Spleen (tissue), 11 donors: Measurements from ENCODE around the gene AJM1. TPM values are rescaled to one million over a fixed set of nuclear protein-coding genes. Genes with fewer than 3 reads are reported as not detected.
"Not testable (repeated sequence)": the region's sequence is repeated elsewhere in the genome, so short reads cannot be mapped to it uniquely, and the experiment has no call there.

Experiments
- DNase-seq: peaks from one replicate; pipeline ENCODE4 v3.0.0-alpha.2; 2020
- H3K27ac ChIP-seq, 8 donors: fragments of 200-600 bp; sonication (generic) in 7 of 8; 1 replicate in 4 of 8; 2 replicates in 4 of 8; pipeline versions ENCODE4 v1.5.0 to v1.8.0; 2016 to 2021; ENCODE audit warnings: inconsistent platforms in 4 of 8, mild to moderate bottlenecking in 4 of 8, moderate library complexity in 1 of 8
- H3K27me3 ChIP-seq, 7 donors: fragments of 200-600 bp; sonication (generic) in 6 of 7; replicated peaks in 1 of 7; 1 replicate in 4 of 7; 2 replicates in 3 of 7; pipeline versions ENCODE4 v1.5.0 to v1.8.0; 2016 to 2021; ENCODE audit warnings: inconsistent platforms in 3 of 7, mild to moderate bottlenecking in 1 of 7
- H3K36me3 ChIP-seq, 6 donors: fragments of 200-600 bp; sonication (generic) in 5 of 6; 1 replicate in 4 of 6; 2 replicates in 2 of 6; pipeline versions ENCODE4 v1.5.0 to v1.8.0; 2016 to 2021; ENCODE audit warnings: inconsistent platforms in 2 of 6
- H3K4me1 ChIP-seq, 6 donors: fragments of 200-600 bp; sonication (generic) in 5 of 6; 1 replicate in 3 of 6; 2 replicates in 3 of 6; pipeline versions ENCODE4 v1.5.0 to v1.8.0; 2016 to 2021; ENCODE audit warnings: inconsistent platforms in 3 of 6
- H3K4me3 ChIP-seq, 8 donors: fragments of 200-600 bp; sonication (generic) in 7 of 8; 1 replicate in 4 of 8; 2 replicates in 4 of 8; pipeline versions ENCODE4 v1.5.0 to v1.8.0; 2016 to 2021; ENCODE audit warnings: inconsistent platforms in 4 of 8, mild to moderate bottlenecking in 4 of 8, moderate library complexity in 2 of 8
- H3K9me3 ChIP-seq, 8 donors: fragments of 200-600 bp; sonication (generic) in 7 of 8; 1 replicate in 4 of 8; 2 replicates in 4 of 8; pipeline versions ENCODE4 v1.5.0 to v1.8.0; 2016 to 2021; ENCODE audit warnings: inconsistent platforms in 4 of 8
- POLR2A ChIP-seq, 3 donors: fragments of 450-650 bp; IDR thresholded peaks; one replicate each; pipeline ENCODE4 v1.5.1; 2017; ENCODE audit warnings: antibody characterized with exemption in 3 of 3, mild to moderate bottlenecking in 1 of 3
- POLR2AphosphoS5 ChIP-seq, 3 donors: sonication (generic); formaldehyde crosslinking; IDR thresholded peaks; one replicate each; pipeline ENCODE4 v1.5.1; 2017; ENCODE audit warnings: antibody characterized with exemption in 3 of 3
- WGBS, 5 donors: extraction: QIAGEN DNeasy Blood & Tissue Kit in 3 of 5; methylation state at CpG; one replicate each; pipeline versions ENCODE4 v1.1.5 to v1.1.7; 2013 to 2018; 5-methylcytosine and 5-hydroxymethylcytosine counted together
- intact Hi-C: fragments of 100-400 bp; cut with DNase I; formaldehyde crosslinking; loops from one replicate; pipeline ENCODE4 v1.15.0; 2023; ENCODE audit warnings: low total_unique reads
- polyA plus RNA-seq, 3 donors: library from polyadenylated mRNA; stranded (reverse); fragments of 200-250 nt; gene quantifications; one replicate each; pipeline ENCODE4 v1.2.1, GENCODE V29; 2013
- total RNA-seq, 7 donors: library from RNA; depleted of rRNA in 3 of 7; stranded (reverse); fragments of >200 nt in 3 of 7; fragmentation: NEBNext Ultra II Directional in 4 of 7; extraction: Animal tissue kit (Norgen Biotek cat#: 25700) in 4 of 7; gene quantifications; one replicate each; pipeline versions ENCODE4 v1.1.0 to v1.2.1, GENCODE V29; 2016 to 2021
- TF ChIP-seq, protein P1 (sequence below), 11 experiments: fragments of 200-600 bp in 7 of 11; fragments of 450-650 bp in 4 of 11; sonication (generic) in 4 of 11; IDR thresholded peaks in 8 of 11; conservative IDR thresholded peaks in 3 of 11; 1 replicate in 7 of 11; 2 replicates in 4 of 11; pipeline versions ENCODE4 v1.4.0 to v1.8.0; 2016 to 2021; ENCODE audit warnings: antibody characterized with exemption in 11 of 11, inconsistent platforms in 4 of 11, mild to moderate bottlenecking in 1 of 11
- donor health status: healthy with polysubstance abuse.
- donor health status: DM: no; HTN: no; CAD: no; lungs with moderate emphysema.
- donor health status: DM: no; HTN: no; CAD: no.
- donor health status: Bipolar disorder and iron deficiency.
- donor health status: healthy.
- donor health status: DM: no; HTN: no; CAD: no.
- donor health status: DM: yes; HTN: yes; CAD: no.

AJM1 gene
- total and polyA plus RNA-seq, 10 donors = 0.91 to 13.1 (median 4.9) TPM

DNA sequence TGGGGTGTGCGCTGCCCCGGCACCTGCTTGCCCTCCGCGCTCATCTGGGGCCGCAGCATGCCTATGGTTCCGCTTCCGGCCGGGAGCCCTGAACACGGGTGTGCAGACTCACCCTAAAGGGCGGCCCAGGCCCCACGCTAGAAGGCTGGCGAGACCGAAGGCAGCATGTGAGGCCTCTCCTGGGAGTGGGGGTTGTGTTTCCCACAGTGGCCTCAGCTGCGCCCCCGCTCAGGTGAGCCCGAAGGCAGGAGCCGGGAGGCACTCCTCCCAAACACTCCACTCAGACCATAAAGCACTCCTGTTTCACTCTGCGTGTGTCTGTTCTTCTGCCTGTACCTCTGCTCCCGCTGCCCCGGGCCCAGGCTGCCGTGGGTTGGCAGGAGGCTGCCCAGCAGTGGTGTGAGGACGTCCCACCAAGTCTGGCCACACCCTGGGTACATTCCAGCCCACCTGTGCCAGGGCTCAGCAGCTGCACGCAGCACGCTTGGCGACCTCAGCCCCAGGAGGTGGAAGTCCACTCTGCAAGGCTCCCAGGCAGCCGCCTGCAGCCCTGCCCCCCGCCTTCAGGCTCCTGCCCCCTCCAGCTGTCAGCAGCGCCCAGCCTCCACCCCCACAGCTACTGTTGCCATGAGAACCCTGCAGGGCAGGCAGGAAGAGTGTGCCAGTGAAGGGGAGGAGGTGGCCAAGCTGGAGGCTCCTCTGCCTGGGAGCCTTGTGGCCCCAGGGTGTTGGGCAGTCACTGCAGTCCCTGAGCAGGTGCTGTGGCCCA is 1.2 kb upstream of the AJM1 start:
- intact Hi-C loops = loop anchor here (10.0 kb wide), 1 partner anchor 104 kb away; the partner anchor contains the start of genes C8G and FBXW5
- H3K27me3 ChIP-seq = peaks cover 0 to 31% (median 22%) of the 10 kb centered on the region in 7 donors

DNA sequence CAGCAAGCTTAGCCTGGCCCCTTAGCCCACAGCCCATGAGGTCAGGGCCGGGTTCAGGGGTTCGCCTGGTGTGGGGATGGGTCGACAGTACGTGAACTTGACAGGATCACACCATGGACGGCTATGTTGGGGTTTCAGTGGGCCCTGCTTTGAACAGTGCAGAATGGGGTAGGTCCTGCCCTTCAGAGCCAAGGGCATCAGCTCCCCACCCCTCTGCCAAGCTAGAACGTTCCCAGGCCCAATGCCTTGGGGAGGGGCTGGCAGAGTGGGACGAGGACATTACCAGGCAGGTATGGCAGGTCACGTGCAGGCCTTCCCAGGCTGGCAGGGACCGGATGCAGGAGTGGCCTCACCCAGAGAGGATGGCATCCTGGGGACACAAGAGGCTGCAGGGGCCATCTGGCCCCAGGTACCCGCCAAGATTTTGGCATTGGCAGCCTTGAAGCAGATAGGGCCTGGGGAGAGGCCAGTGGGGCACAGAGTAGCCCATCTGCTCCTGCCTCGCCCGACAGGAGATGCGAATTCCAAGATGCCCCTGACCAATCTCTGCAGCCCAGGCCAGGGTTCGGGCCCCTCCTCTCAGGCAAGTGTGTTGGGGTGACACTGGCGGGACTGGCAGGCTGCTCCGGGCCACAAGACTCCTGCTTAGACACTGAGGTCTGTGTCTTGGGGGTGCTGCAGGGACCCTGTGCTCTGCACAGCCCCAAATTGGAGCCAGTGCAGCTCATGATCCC is 465 bp upstream of the AJM1 start:
- Histone ChIP-seq H3K4me3 (peak overlapping the region; percentile 55 to 95 (median 65)), H3K27ac (peak overlapping the region in 6 of 8 donors; percentile 55 to 90 (median 86)), H3K4me1 (peaks cover 27 to 72% (median 57%) of the 10 kb centered on the region in 6 donors), H3K36me3 (peaks cover 0 to 63% (median 28%) of the 10 kb centered on the region in 6 donors), H3K27me3 (peaks cover 0 to 39% (median 30%) of the 10 kb centered on the region in 7 donors)
- 7 to 56% (median 49%) methylated on average over 3 to 16 of the region's 16 CpGs for WGBS, 5 donors
- not testable (repeated sequence) for H3K9me3 ChIP-seq, DNase-seq
- intact Hi-C loops = loop anchor here (10.0 kb wide), 1 partner anchor 103 kb away; the partner anchor contains the start of genes C8G and FBXW5

More for the DNA sequence above, 1.2 kb upstream of the AJM1 start:
- DNase-seq = no peak
- H3K27ac ChIP-seq = peak overlapping the region in 5 of 8 donors; percentile 7 to 90 (median 38)
- H3K4me1 ChIP-seq = peaks cover 27 to 65% (median 51%) of the 10 kb centered on the region in 6 donors
- TF ChIP-seq POLR2AphosphoS5 (IDR thresholded peaks at IDR 0.05) (peak in 2 of 3 donors; percentile 28 to 33), POLR2A (IDR thresholded peaks at IDR 0.05) (no peak)
- H3K9me3 ChIP-seq = no peaks in the 10 kb centered on the region
- 63 to 80% (median 71%) methylated on average over 12 to 28 of the region's 28 CpGs for WGBS, 5 donors
- peaks cover 0 to 66% (median 32%) of the 10 kb centered on the region in 6 donors for H3K36me3 ChIP-seq
- H3K4me3 ChIP-seq = no peak overlapping the region

DNA sequence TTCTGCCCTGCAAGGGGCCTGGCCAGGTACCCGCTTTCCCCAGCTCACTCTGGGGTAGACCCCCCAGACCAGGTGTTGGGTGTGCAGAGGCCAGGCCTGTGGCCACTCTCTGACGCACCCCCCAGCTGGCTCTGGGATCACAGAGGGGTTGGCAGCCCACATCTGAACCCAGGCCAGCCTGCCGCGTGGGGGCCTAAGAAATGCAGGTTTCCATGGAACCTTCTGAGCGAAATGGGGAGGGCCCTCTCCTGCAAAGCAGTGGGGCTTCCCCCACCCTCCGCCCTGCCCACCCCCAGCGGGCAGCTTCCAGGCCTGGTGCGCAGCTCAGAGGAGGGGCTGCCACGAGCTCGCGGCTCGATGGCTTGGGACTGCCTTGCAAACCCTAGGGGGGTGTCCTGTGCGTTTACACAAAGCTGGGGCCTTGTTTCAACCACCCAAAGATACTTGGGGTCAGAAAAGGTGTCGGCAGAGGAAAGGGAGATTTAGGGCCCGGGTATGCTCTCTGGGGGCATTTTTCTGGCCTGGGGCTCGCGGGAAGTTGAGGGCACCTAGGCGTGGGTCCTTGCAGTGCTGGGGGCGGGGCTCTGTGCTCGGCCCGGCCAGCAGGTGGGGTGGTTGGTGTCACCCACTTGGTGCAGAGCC is 1.0 kb downstream of the AJM1 start:
- H3K9me3 ChIP-seq, DNase-seq: not testable (repeated sequence)
- peaks cover 38 to 87% (median 71%) of the 10 kb centered on the region in 6 donors for H3K4me1 ChIP-seq
- peaks cover 0 to 48% (median 22%) of the 10 kb centered on the region in 6 donors for H3K36me3 ChIP-seq
- WGBS, 5 donors = 8 to 19% (median 12%) methylated on average over 11 to 20 of the region's 21 CpGs
- peaks cover 0 to 53% (median 44%) of the 10 kb centered on the region in 7 donors for H3K27me3 ChIP-seq
- H3K4me3 ChIP-seq = peak overlapping the region in 7 of 8 donors; percentile 55 to 95 (median 65)
- intact Hi-C loops = loop anchor here (10.0 kb wide), 1 partner anchor 102 kb away; the partner anchor contains the start of genes C8G and FBXW5
- peak overlapping the region in 5 of 8 donors; percentile 81 to 90 (median 87) for H3K27ac ChIP-seq

DNA sequence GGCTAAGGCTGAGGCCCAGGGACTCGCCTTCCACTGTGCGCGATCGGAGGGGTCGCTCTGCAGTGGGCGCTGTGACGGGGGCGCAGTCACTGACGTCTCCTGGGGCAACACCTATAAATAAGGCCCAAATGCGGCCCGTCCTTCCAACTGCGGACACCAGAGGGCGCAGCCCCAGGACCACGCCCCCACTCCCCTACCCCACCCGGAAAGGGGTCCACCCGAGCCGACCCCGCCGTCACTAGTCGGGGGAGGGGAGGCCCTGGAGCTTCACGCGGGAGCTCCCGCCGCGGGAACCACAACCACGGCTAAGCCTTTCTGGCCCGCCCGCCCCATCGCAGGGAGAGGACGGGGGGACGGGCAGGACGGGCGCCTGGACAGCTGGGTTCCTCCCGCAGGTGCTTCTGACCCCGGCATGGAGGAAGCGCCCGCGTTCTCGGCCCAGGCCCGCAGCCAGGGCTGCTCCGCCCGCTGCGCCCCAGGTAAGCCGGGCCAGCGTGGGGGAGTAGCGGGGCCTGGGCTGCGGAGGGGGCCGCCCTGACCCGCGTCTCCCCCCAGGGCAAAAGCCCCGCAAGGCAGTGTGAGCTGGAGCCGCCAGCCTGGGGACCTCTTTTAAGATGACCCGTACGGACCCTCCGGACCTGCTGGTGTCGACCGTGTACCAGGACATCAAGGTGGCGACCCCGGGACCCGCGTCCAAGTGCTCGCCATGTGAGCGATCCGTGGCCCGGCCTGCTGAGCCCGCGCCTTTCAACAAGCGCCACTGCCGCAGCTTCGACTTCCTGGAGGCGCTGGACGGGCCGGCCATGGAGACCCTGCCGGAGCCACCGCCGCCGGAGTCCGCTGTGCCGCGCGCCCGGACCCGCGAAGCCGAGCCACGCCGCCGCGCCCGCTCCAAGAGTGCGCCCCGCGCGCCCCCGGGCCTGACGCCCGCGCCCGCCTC is 1.8 kb downstream of the AJM1 start:
- DNase-seq, H3K9me3 ChIP-seq: not testable (repeated sequence)
- peak in 1 of 3 donors; percentile 20 for TF ChIP-seq POLR2AphosphoS5 (IDR thresholded peaks at IDR 0.05)
- TF ChIP-seq, protein P1, sequence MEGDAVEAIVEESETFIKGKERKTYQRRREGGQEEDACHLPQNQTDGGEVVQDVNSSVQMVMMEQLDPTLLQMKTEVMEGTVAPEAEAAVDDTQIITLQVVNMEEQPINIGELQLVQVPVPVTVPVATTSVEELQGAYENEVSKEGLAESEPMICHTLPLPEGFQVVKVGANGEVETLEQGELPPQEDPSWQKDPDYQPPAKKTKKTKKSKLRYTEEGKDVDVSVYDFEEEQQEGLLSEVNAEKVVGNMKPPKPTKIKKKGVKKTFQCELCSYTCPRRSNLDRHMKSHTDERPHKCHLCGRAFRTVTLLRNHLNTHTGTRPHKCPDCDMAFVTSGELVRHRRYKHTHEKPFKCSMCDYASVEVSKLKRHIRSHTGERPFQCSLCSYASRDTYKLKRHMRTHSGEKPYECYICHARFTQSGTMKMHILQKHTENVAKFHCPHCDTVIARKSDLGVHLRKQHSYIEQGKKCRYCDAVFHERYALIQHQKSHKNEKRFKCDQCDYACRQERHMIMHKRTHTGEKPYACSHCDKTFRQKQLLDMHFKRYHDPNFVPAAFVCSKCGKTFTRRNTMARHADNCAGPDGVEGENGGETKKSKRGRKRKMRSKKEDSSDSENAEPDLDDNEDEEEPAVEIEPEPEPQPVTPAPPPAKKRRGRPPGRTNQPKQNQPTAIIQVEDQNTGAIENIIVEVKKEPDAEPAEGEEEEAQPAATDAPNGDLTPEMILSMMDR (IDR thresholded peaks at IDR 0.05 in 8 of 11, conservative IDR thresholded peaks at IDR 0.05 in 3 of 11) = peak in 10 of 11 experiments; percentile 11 to 84 (median 70)
- Histone ChIP-seq H3K4me1 (peaks cover 39 to 91% (median 75%) of the 10 kb centered on the region in 6 donors), H3K36me3 (peaks cover 0 to 40% (median 16%) of the 10 kb centered on the region in 6 donors), H3K27ac (peak overlapping the region in 5 of 8 donors; percentile 81 to 90 (median 87)), H3K27me3 (peaks cover 0 to 57% (median 45%) of the 10 kb centered on the region in 7 donors), H3K4me3 (peak overlapping the region in 6 of 8 donors; percentile 55 to 95 (median 66))
- WGBS, 5 donors = 8 to 22% (median 14%) methylated on average over 8 to 99 of the region's 99 CpGs
- intact Hi-C loops = loop anchor here (10.0 kb wide), 1 partner anchor 101 kb away; the partner anchor contains the start of genes C8G and FBXW5
